Activated naive CD4-positive, alpha-beta T cell treated with anti-CD3 and anti-CD28 coated beads, Interleukin-2, amount 50 U/mL, for 72 hours (primary cell): ENCODE measurements around the gene TIMM50. TPM values are rescaled to one million over a fixed set of nuclear protein-coding genes. Genes with fewer than 3 reads are reported as not detected.

ENCODE experiments used
- ATAC-seq, 2 donors: fragments of 150-1000 bp; cut with Tn5 transposase; 2 replicates each; pipeline ENCODE4 v1.10.0; 2021; ENCODE audit warnings: mild to moderate bottlenecking in 2 of 2, moderate library complexity in 2 of 2
- DNase-seq, 2 donors: peaks; one replicate each; pipeline ENCODE4 v3.0.0; 2021 to 2022; ENCODE audit warnings: low spot score in 2 of 2
- H3K27ac Mint-ChIP-seq, 2 donors: one replicate each; pipeline ENCODE4 v1.8.0; 2022; ENCODE audit warnings: mild to moderate bottlenecking in 2 of 2, mixed read lengths in 2 of 2
- H3K36me3 Mint-ChIP-seq, 2 donors: one replicate each; pipeline ENCODE4 v1.8.0; 2022; ENCODE audit warnings: mixed read lengths in 2 of 2
- H3K9me3 Mint-ChIP-seq, 2 donors: one replicate each; pipeline ENCODE4 v1.8.0; 2022; ENCODE audit warnings: mixed read lengths in 2 of 2
- total RNA-seq, 2 donors: library from RNA; stranded (reverse); gene quantifications; one replicate each; pipeline ENCODE4 v1.2.3, GENCODE V29; 2022

Gene TIMM50
- total RNA-seq, 2 donors from 2014 or later: 71.2 to 84.8 TPM

GRCh38 chr19:39509233-39509632 lies 28.6 kb downstream of the TIMM50 start:
- H3K36me3 Mint-ChIP-seq: peaks cover 13 to 15% of the 10 kb centered on the region in 2 donors

GRCh38 chr19:39512988-39513387 lies 32.4 kb downstream of the TIMM50 start:
- Mint-ChIP-seq H3K36me3 (peaks cover 3 to 7% of the 10 kb centered on the region in 2 donors), H3K9me3 (no peaks in the 10 kb centered on the region), H3K27ac (no peak overlapping the region)
- no peak for DNase-seq
- no peak for ATAC-seq

More at GRCh38 chr19:39509233-39509632, 28.6 kb downstream of the TIMM50 start:
- DNase-seq (no peak), ATAC-seq (no peak)
- Mint-ChIP-seq H3K27ac (no peak overlapping the region), H3K9me3 (no peaks in the 10 kb centered on the region)

GRCh38 chr19:39514840-39515550 lies 34.4 kb downstream of the TIMM50 start, which contains the start of gene SELENOV:
Gene SELENOV, plus strand, starts transcription at chr19:39515139. Its CDS starts 74 bp downstream, at chr19:39515213.
- peak; percentile 26 to 52 for ATAC-seq
- no peak for DNase-seq

GRCh38 chr19:39515551-39516191 lies 35.0 kb downstream of the TIMM50 start:
- ATAC-seq: no peak
- Mint-ChIP-seq H3K36me3 (peaks cover 0 to 5% of the 10 kb centered on the region in 2 donors), H3K9me3 (no peaks in the 10 kb centered on the region), H3K27ac (no peak overlapping the region)
- no peak for DNase-seq

More at GRCh38 chr19:39514840-39515550, 34.4 kb downstream of the TIMM50 start, which contains the start of gene SELENOV:
- peaks cover 0 to 5% of the 10 kb centered on the region in 2 donors for H3K36me3 Mint-ChIP-seq
- H3K27ac Mint-ChIP-seq: no peak within 1 kb of the TSS
- no peaks in the 10 kb centered on the region for H3K9me3 Mint-ChIP-seq

GRCh38 chr19:39516270-39516669 lies 35.6 kb downstream of the TIMM50 start:
- DNase-seq (no peak), ATAC-seq (no peak)
- no peak overlapping the region for H3K27ac Mint-ChIP-seq
- peaks cover 0 to 5% of the 10 kb centered on the region in 2 donors for H3K36me3 Mint-ChIP-seq
- no peaks in the 10 kb centered on the region for H3K9me3 Mint-ChIP-seq

- peaks cover 0 to 5% of the 10 kb centered on the region in 2 donors for H3K36me3 Mint-ChIP-seq
Observed at GRCh38 chr19:39517432-39517831, 36.8 kb downstream of the TIMM50 start.

GRCh38 chr19:39518458-39518857 lies 37.8 kb downstream of the TIMM50 start:
- DNase-seq: no peak

More at GRCh38 chr19:39517432-39517831, 36.8 kb downstream of the TIMM50 start:
- Mint-ChIP-seq H3K9me3 (no peaks in the 10 kb centered on the region), H3K27ac (no peak overlapping the region)
- ATAC-seq: no peak
- DNase-seq: no peak

GRCh38 chr19:39518975-39519374 lies 38.3 kb downstream of the TIMM50 start:
- ATAC-seq: no peak
- no peak for DNase-seq
- peaks cover 0 to 5% of the 10 kb centered on the region in 2 donors for H3K36me3 Mint-ChIP-seq
- no peaks in the 10 kb centered on the region for H3K9me3 Mint-ChIP-seq
- H3K27ac Mint-ChIP-seq: no peak overlapping the region

More at GRCh38 chr19:39518458-39518857, 37.8 kb downstream of the TIMM50 start:
- peaks cover 0 to 5% of the 10 kb centered on the region in 2 donors for H3K36me3 Mint-ChIP-seq
- H3K27ac Mint-ChIP-seq: no peak overlapping the region
- no peaks in the 10 kb centered on the region for H3K9me3 Mint-ChIP-seq
- no peak for ATAC-seq

- ATAC-seq (no peak), DNase-seq (no peak)
- H3K27ac Mint-ChIP-seq: no peak overlapping the region
- peaks cover 4 to 5% of the 10 kb centered on the region in 2 donors for H3K36me3 Mint-ChIP-seq
- H3K9me3 Mint-ChIP-seq: no peaks in the 10 kb centered on the region
Observed at GRCh38 chr19:39520541-39521484, 40.2 kb downstream of the TIMM50 start.

- H3K27ac Mint-ChIP-seq: no peak overlapping the region
- ATAC-seq (peak in 1 of 2 donors; percentile 72), DNase-seq (no peak)
- H3K9me3 Mint-ChIP-seq: no peaks in the 10 kb centered on the region
- H3K36me3 Mint-ChIP-seq: peaks cover 0 to 4% of the 10 kb centered on the region in 2 donors
Observed at GRCh38 chr19:39524495-39524894, 43.9 kb downstream of the TIMM50 start.

- no peak overlapping the region for H3K27ac Mint-ChIP-seq
- ATAC-seq: no peak
- DNase-seq: no peak
Observed at GRCh38 chr19:39525205-39525604, 44.6 kb downstream of the TIMM50 start.

GRCh38 chr19:39531834-39532232 lies 51.2 kb downstream of the TIMM50 start:
- H3K27ac Mint-ChIP-seq: peak overlapping the region; percentile 91 to 92
- H3K9me3 Mint-ChIP-seq: no peaks in the 10 kb centered on the region
- no peak for ATAC-seq
- DNase-seq: no peak
- H3K36me3 Mint-ChIP-seq: no peaks in the 10 kb centered on the region

More at GRCh38 chr19:39525205-39525604, 44.6 kb downstream of the TIMM50 start:
- Mint-ChIP-seq H3K36me3 (peaks cover 0 to 4% of the 10 kb centered on the region in 2 donors), H3K9me3 (no peaks in the 10 kb centered on the region)

GRCh38 chr19:39532233-39533002 lies 51.8 kb downstream of the TIMM50 start, which contains the start of gene EID2B:
Gene EID2B, minus strand, starts transcription at chr19:39532852. Its CDS starts 50 bp downstream, at chr19:39532802.
- DNase-seq (peak; percentile 94 to 98), ATAC-seq (peak; percentile 92 to 94)
- Mint-ChIP-seq H3K9me3 (no peaks in the 10 kb centered on the region), H3K27ac (peak within 1 kb of the TSS; percentile 92), H3K36me3 (no peaks in the 10 kb centered on the region)

GRCh38 chr19:39533003-39533512 lies 52.4 kb downstream of the TIMM50 start:
- H3K9me3 Mint-ChIP-seq: no peaks in the 10 kb centered on the region
- H3K27ac Mint-ChIP-seq: peak overlapping the region in 1 of 2 donors; percentile 92
- peak in 1 of 2 donors; percentile 18 for DNase-seq
- H3K36me3 Mint-ChIP-seq: peaks cover 2 to 4% of the 10 kb centered on the region in 2 donors
- ATAC-seq: peak; percentile 41 to 57

GRCh38 chr19:39533791-39534190 lies 53.2 kb downstream of the TIMM50 start:
- no peak for ATAC-seq
- Mint-ChIP-seq H3K36me3 (peaks cover 6 to 8% of the 10 kb centered on the region in 2 donors), H3K9me3 (no peaks in the 10 kb centered on the region)

More at GRCh38 chr19:39533791-39534190, 53.2 kb downstream of the TIMM50 start:
- peak overlapping the region in 1 of 2 donors; percentile 92 for H3K27ac Mint-ChIP-seq
- DNase-seq: no peak
